Stimulated activated CD8-positive, alpha-beta memory T cell treated with anti-CD3 and anti-CD28 coated beads, Interleukin-12 subunit alpha, Interleukin-12 subunit beta, amount 100 ng/mL, for 24 hours (primary cell): Measurements from ENCODE around the gene IL2RA.
"Not testable (repeated sequence)": the region's sequence is repeated elsewhere in the genome, so short reads cannot be mapped to it uniquely, and the experiment has no call there.

Experiments
- DNase-seq: peaks from one replicate; pipeline ENCODE4 v3.0.0-alpha.2; 2020; ENCODE audit errors: extremely low read depth

The IL2RA gene

GRCh38 chr10:6056411-6057135, 5.6 kb downstream of the IL2RA start:
- no peak for DNase-seq

- DNase-seq = no peak
Observed at GRCh38 chr10:6055929-6056328, 6.2 kb downstream of the IL2RA start.

- no peak for DNase-seq
Observed at GRCh38 chr10:6054884-6055283, 7.3 kb downstream of the IL2RA start.

- no peak for DNase-seq
Observed at GRCh38 chr10:6053816-6054631, 8.1 kb downstream of the IL2RA start.

GRCh38 chr10:6053303-6053702, 8.9 kb downstream of the IL2RA start:
- no peak for DNase-seq

GRCh38 chr10:6052247-6053221, 9.6 kb downstream of the IL2RA start:
- no peak for DNase-seq

GRCh38 chr10:6050801-6051445, 11.2 kb downstream of the IL2RA start:
- peak; percentile 81 for DNase-seq

- no peak for DNase-seq
Observed at GRCh38 chr10:6049031-6049400, 13.2 kb downstream of the IL2RA start.

GRCh38 chr10:6048281-6049030, 13.7 kb downstream of the IL2RA start:
- DNase-seq = no peak

GRCh38 chr10:6047847-6048246, 14.3 kb downstream of the IL2RA start:
- no peak for DNase-seq

GRCh38 chr10:6046773-6047611, 15.2 kb downstream of the IL2RA start:
- DNase-seq = no peak

GRCh38 chr10:6045878-6046772, 16.0 kb downstream of the IL2RA start:
- no peak for DNase-seq

- DNase-seq = no peak
Observed at GRCh38 chr10:6045314-6045848, 16.8 kb downstream of the IL2RA start.

- DNase-seq = no peak
Observed at GRCh38 chr10:6044751-6045313, 17.3 kb downstream of the IL2RA start.

GRCh38 chr10:6044060-6044459, 18.1 kb downstream of the IL2RA start:
- DNase-seq = no peak

- not testable (repeated sequence) for DNase-seq
Observed at GRCh38 chr10:6043377-6043776, 18.8 kb downstream of the IL2RA start.

GRCh38 chr10:6040205-6040604, 22.0 kb downstream of the IL2RA start:
- DNase-seq = no peak

- DNase-seq = no peak
Observed at GRCh38 chr10:6039711-6040110, 22.5 kb downstream of the IL2RA start.
